GM12878 (cell line): ENCODE data around the gene IFITM1. TPM values are rescaled to one million over a fixed set of nuclear protein-coding genes. Genes with fewer than 3 reads are reported as not detected.

Source experiments
- BCL11A ChIP-seq: IDR thresholded peaks from 2 replicates; pipeline ENCODE4 v1.6.1; 2011; ENCODE audit warnings: low read depth, low read length
- CHD1 ChIP-seq: IDR thresholded peaks from 2 replicates; pipeline ENCODE4 v1.6.1; 2012; ENCODE audit warnings: low read depth, low read length, improper control_type of control experiment
- CHD2 ChIP-seq: IDR thresholded peaks from 2 replicates; pipeline ENCODE4 v1.6.1; 2011; ENCODE audit warnings: low read depth, low read length, improper control_type of control experiment, borderline replicate concordance
- CREB1 ChIP-seq: IDR thresholded peaks from 2 replicates; pipeline ENCODE4 v1.6.1; 2012; ENCODE audit warnings: low read depth, mild to moderate bottlenecking, inconsistent platforms
- EZH2 ChIP-seq: IDR thresholded peaks from 2 replicates; pipeline ENCODE4 v1.6.1; 2012; ENCODE audit warnings: low read depth, mild to moderate bottlenecking, control low read depth, inconsistent platforms, low read length, borderline replicate concordance; ENCODE audit not compliant: control insufficient read depth
- FOS ChIP-seq: IDR thresholded peaks from 3 replicates; pipeline ENCODE4 v1.6.1; 2011; ENCODE audit warnings: borderline replicate concordance; ENCODE audit not compliant: insufficient read length; ENCODE audit errors: extremely low read depth
- HCFC1 ChIP-seq: fragments of 150-350 bp; IDR thresholded peaks from 2 replicates; pipeline ENCODE4 v1.6.1; 2014; ENCODE audit warnings: low read length
- IRF5 ChIP-seq: fragments of 450-650 bp; IDR thresholded peaks from 2 replicates; pipeline ENCODE4 v1.6.1; 2017; ENCODE audit warnings: borderline replicate concordance
- MTA3 ChIP-seq: IDR thresholded peaks from 2 replicates; pipeline ENCODE4 v1.6.1; 2012; ENCODE audit warnings: low read length, inconsistent platforms, borderline replicate concordance
- MYB ChIP-seq: fragments of 150-350 bp; IDR thresholded peaks from 2 replicates; pipeline ENCODE4 v1.6.1; 2014; ENCODE audit warnings: mild to moderate bottlenecking, low read depth, low read length, borderline replicate concordance
- NFIC ChIP-seq: IDR thresholded peaks from 2 replicates; pipeline ENCODE4 v1.6.1; 2012; ENCODE audit warnings: low read depth, mild to moderate bottlenecking, inconsistent platforms, low read length, moderate library complexity
- NFXL1 ChIP-seq: fragments of 450-650 bp; IDR thresholded peaks from 2 replicates; pipeline ENCODE4 v1.6.1; 2017; ENCODE audit warnings: antibody characterized with exemption, mild to moderate bottlenecking, borderline replicate concordance
- PAX5 ChIP-seq: IDR thresholded peaks from 2 replicates; pipeline ENCODE4 v1.6.1; 2011; ENCODE audit warnings: low read depth, low read length, borderline replicate concordance
- SUZ12 ChIP-seq: fragments of 200-600 bp; sonication (generic); IDR thresholded peaks from one replicate; pipeline ENCODE4 v1.6.1; 2018; ENCODE audit warnings: antibody characterized with exemption, mild to moderate bottlenecking; ENCODE audit not compliant: unreplicated experiment
- TARDBP ChIP-seq: IDR thresholded peaks from 2 replicates; pipeline ENCODE4 v1.6.1; 2016; ENCODE audit warnings: borderline replicate concordance
- ZBED1 ChIP-seq: IDR thresholded peaks from 2 replicates; pipeline ENCODE4 v1.6.1; 2016; ENCODE audit warnings: borderline replicate concordance
- ZBTB11 ChIP-seq: fragments of 450-650 bp; formaldehyde crosslinking; IDR thresholded peaks from 2 replicates; pipeline ENCODE4 v1.5.0; 2022; ENCODE audit warnings: mild to moderate bottlenecking, missing genetic modification characterization
- ZNF207 ChIP-seq: fragments of 450-650 bp; IDR thresholded peaks from 2 replicates; pipeline ENCODE4 v1.6.1; 2014; ENCODE audit warnings: antibody characterized with exemption, mild to moderate bottlenecking, borderline replicate concordance
- ZNF274 ChIP-seq: IDR thresholded peaks from one replicate; pipeline ENCODE4 v1.8.0; 2011; ENCODE audit not compliant: insufficient read length, insufficient read depth
- ZNF687 ChIP-seq: fragments of 450-650 bp; IDR thresholded peaks from 2 replicates; pipeline ENCODE4 v1.6.1; 2017; ENCODE audit warnings: mild to moderate bottlenecking, moderate library complexity
- polyA plus RNA-seq, 11 experiments: library from polyadenylated mRNA; depleted of rRNA in 4 of 11; unstranded in 6 of 11; stranded (reverse) in 5 of 11; fragments of >200 nt; fragmentation: Nextera tagmentation in 4 of 11; fragmentation: Illumina TruSeq in 1 of 11; extraction: Ambion mirVana in 4 of 11; extraction: Trizol in 1 of 11; gene quantifications; 1 replicate in 1 of 11; 2 replicates in 10 of 11; pipeline versions ENCODE4 v1.2.1 to v1.2.3, GENCODE V29; 2011 to 2016; ENCODE audit warnings: inconsistent platforms in 2 of 11, missing spikeins in 2 of 11, low read depth in 1 of 11
- total RNA-seq, 4 experiments: library from RNA; depleted of rRNA in 3 of 4; stranded (reverse); fragments of >200 nt in 3 of 4; fragmentation: Illumina TruSeq in 1 of 4; extraction: Trizol in 1 of 4; gene quantifications; 2 replicates each; pipeline versions ENCODE4 v1.2.1 to v1.2.3, GENCODE V29; 2013 to 2021

The IFITM1 gene
- total and polyA plus RNA-seq, 10 of the 15 experiments (the other 5 are each of a cell fraction or from before 2014, with no cell fraction given): 396 to 2,788 (median 607) TPM

- TF ChIP-seq ZNF687: peak; percentile 36; the same call in 1 of the 2 replicates
- TF ChIP-seq PAX5: 0 out of 2 replicates have a peak, but pooled peaks have one; percentile 8
- no peak for TF ChIP-seq ZBTB11 (CRISPR knock-in tag)
- TF ChIP-seq CHD2: 0 out of 2 replicates have a peak, but pooled peaks have one; percentile 26
- no peak for TF ChIP-seq CHD1
- TF ChIP-seq ZNF207: no peak
- TF ChIP-seq ZNF274: no peak
- TF ChIP-seq CREB1: 0 out of 2 replicates have a peak, but pooled peaks have one; percentile 22
- no peak for TF ChIP-seq IRF5
- TF ChIP-seq TARDBP: no peak
- no peak for TF ChIP-seq MYB
- TF ChIP-seq MTA3: no peak
- no peak for TF ChIP-seq HCFC1
- no peak for TF ChIP-seq EZH2
- no peak for TF ChIP-seq ZBED1
- no peak for TF ChIP-seq BCL11A
- no peak for TF ChIP-seq NFXL1
- TF ChIP-seq NFIC: no peak; the same call in 1 of the 2 replicates
- TF ChIP-seq FOS: no peak
- TF ChIP-seq SUZ12: no peak
Observed at GRCh38 chr11:313787-314553, at the start of gene IFITM1 (continued).
